Measurements from ENCODE around the gene WDR81.

Gene WDR81

DNA sequence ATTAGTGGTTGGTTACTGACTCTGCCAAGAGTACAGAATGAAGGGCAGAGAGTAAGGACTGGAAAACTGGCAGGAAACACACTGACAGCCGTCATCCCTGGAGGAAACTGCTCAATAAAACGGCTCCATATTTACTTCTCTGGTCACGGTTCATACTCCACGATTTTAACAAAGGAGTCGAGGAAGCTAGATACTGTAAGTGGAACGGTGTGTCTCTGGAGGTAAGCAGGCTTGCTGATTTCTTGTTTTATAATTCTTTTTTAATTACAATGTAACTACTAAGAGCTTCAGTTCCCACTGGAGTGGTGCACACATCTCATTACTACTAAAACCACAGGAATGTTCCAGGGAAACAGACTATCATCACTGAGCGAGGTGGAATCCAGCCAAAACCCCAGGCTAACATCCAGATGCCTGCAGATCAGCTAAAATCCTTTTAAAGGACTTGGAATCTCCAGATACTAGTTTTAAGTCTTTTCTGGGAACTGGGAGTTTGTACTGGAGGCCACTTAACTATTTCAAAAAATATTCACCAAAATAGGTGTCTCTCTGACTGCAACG is 55.1 kb downstream of the WDR81 start:
- DNase-seq (ENCODE audit: low spot score), result no peak

DNA sequence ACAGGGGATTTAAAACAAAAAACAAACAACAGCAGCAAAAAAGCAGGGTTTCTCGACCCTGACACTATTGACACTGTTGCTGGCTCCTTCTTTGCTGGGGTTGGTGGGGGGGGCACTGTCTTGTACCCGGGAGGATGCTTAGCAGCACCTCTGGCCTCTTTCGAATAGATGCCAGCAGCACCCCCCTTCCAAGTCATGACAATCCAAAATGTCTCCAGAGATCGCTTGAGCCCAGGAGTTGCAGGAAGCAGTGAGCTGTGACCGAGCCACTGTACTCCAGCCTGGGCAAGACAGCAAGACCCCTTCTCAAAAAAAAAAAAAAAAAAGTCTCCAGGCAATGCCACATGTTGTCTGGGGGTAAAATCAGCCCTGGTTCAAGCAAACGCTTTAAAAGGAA is 57.7 kb downstream of the WDR81 start:
- no peak for DNase-seq (ENCODE audit: low spot score)

DNA sequence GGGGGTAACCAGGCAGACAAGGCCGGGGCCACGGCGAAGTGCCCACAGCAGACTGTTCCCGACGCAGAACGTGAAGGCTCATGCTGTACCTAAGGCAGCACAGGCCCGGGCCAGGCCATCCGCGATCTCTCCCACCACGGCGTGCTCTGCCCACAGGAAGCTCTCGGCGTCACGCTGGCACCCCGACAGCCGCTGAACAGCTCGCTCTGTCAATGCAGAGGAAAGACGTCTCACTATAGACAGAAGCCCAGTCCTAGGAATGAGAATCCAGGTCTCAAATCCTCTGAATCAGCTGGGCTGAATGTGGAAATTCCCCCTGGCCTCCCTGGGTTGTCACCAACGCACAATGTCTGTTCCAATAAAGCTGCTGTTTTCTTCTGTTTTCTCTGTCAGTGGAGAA is 58.8 kb downstream of the WDR81 start:
- DNase-seq (ENCODE audit: low spot score), result no peak

DNA sequence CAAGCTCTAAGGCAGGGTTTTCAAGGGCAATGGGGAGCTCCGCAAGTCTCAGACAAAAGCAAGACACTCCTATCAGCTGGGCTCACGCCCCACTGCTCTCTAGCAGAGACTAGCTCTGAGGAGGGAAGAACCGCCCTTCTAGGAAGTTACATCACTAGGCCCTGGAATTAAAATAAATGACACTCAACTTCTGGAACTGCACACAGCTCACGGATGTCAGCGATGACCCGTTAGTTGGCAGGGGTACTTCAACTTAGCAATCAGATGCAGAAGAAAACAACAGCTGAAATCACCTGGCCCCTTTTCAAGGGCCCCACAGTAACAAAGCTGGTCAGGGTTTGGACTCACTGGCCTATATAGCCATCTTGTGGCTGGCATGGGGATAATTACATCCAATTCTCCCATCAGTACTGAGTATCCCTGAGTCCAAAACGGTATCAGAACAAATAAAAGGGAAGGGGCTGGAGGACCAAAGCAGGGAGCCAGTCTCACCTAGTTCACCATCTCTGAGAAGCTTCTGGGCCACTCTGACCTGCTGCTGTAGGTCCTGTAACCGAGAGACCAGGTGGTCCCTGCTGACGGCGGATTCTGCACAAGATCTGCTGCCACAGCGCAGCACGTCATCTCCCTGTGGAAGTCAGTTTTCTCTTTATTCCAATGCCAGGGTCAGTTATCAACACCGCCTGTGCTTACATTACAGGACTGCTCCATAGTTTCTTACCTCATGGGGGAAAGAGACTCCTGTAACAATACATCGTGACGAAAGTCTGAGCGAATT is 59.5 kb downstream of the WDR81 start:
- peak; percentile 64 for DNase-seq (ENCODE audit: low spot score)

DNA sequence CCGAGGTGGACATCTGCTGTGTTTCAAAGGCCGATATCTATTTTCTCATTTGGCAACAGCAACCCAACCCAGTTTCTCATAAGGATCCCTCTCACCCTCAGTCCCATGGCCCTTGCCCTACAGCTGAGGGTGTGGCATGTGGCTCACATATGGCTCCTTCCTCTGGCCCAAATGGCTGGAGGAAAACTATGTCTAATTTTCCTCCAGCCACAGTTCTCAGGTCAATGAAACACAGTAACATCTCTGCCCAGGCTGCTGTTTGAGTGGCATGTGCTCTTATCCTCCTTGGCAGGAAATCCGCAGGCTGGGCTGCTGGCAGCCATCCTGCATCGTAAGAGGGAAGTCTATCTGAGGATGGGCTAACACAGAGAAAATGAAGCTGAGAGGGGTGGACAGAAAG is 61.4 kb downstream of the WDR81 start:
- DNase-seq (ENCODE audit: low spot score), result no peak

DNA sequence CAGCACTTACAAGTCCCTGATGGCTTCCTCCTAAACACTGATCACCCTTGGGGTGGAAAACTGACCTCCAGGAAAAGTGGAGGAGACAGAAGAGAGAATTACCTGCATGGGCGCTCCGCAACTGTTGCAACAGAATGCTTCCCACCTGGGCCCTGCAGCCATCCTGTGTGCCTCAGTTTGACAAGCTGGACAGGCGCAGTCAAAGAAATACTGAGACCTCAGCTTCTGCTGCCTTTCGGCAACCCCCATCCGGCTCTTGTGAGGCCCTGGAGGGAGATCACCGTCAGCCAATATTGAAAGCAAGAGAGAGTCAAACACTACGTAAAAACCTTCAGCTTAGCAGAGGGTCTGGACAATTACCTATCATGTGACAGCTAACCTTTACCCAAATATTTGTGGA is 62.2 kb downstream of the WDR81 start:
- no peak for DNase-seq (ENCODE audit: low spot score)

- no peak for DNase-seq (ENCODE audit: low spot score)
Measured at GRCh38 chr17:1787301-1787902, 62.9 kb downstream of the WDR81 start.
